ENCODE measurements around the gene ENOX1. TPM values are rescaled to one million over a fixed set of nuclear protein-coding genes. Genes with fewer than 3 reads are reported as not detected.
"Not testable (repeated sequence)": the region's sequence is repeated elsewhere in the genome, so short reads cannot be mapped to it uniquely, and the experiment has no call there.

Gene ENOX1
- polyA plus RNA-seq, 6 donors from 2014 or later: not detected

DNA sequence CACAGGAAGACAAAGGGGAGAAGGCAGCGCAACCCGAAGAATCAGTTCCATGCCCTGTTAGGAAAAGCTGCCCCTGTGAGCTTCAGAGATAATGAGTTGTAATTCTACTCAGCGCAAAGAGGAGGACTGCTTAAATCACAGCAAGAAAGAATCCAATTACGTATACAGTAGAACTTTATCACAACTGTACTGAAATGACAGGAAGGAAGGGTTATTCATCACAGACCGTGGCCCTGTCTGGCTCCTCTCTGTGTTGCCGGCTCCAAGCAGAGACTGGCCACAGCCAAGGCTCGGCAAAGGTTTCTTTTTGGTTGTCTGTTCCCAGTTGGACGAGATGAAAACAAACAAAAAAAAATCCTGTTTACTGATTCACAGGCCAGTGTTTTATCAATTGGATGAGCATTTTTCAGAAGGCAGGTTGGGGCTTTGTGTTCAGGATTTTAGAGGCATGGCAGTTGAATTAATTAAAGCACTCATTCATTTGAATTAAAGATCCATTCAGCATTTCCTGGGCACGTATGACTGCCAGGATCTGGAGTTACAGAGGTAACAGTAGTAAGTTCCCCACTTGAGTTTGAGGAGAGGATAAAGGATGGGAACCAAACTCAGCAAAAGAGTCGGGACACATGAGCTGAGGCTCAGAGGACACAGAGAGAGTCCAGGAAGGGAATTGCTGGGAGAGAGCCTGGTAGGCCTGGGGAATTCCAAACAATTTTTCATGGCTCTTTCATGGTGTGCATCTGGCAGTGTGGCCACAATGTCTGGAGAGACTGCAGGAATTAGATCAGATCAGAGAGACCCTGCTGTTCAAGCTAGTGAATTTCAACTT is 422.3 kb downstream of the ENOX1 start:
- Mint-ChIP-seq H3K27me3 (no peaks in the 10 kb centered on the region), H3K4me1 (peaks cover 0 to 15% (median 0%) of the 10 kb centered on the region in 3 donors), H3K36me3 (no peaks in the 10 kb centered on the region), H3K9me3 (no peaks in the 10 kb centered on the region), H3K27ac (no peak overlapping the region), H3K4me3 (no peak overlapping the region)
- DNase-seq: no peak
- ATAC-seq (ENCODE audit: low read depth in 2 of 2): no peak

DNA sequence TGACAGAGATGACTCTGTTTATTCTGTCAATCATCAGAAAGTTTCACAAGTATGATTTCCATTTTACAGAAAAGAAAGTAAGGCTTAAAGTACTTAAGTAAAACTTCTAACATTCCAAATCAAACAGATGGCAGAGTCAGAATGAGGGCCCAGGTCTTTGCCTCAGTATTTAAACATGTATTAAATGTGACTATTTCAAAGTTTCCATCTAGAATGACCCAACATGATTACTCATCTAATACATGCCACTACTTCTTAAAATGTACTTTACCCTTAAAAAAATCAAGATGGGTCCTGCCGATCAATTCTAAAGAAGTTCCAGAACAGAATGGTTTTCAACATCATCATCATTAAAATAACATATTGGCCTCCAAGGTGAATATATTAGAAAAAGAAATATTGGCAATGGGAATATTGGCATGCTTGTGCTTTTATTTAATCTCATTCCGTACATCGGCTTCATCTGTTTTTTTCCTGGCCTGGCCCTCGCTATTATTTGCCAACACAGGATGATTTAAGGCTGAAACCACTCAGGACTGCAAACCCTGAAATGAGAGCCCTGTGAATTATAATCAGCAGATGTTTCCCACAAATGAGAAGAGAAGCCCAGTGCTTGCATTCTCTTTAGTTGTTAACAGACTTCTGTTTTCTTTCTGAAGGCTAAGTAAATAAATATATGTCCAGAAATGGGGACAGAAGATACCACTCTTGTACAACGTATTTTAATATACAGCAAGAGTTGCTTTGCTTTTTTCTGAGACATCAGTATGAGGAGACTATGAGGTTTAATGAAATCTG is 423.4 kb downstream of the ENOX1 start:
- H3K9me3 Mint-ChIP-seq: no peaks in the 10 kb centered on the region

DNA sequence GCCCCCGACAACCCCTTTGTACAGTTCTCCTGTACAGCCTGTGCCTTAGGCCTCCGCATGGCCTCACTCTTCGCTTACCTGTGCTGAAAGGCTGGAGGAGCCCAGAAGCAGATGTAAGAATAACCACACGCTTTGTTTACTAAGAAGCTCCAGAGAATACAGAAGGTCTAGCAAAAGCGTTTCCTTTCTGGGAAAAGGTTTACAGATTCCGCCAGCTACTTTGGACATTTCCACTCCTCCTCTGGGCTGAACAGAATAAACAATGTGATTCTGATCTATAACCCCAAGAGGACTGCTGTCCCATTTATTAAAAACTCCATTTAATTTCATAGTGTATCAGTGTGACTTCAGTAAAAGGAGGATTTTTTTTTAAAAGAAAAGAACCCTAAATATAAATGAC is 424.2 kb downstream of the ENOX1 start:
- DNase-seq: no peak
- Mint-ChIP-seq H3K27me3 (no peaks in the 10 kb centered on the region), H3K27ac (no peak overlapping the region), H3K4me3 (peak overlapping the region in 1 of 8 donors; percentile 17), H3K36me3 (no peaks in the 10 kb centered on the region), H3K9me3 (no peaks in the 10 kb centered on the region), H3K4me1 (peaks cover 3 to 9% (median 3%) of the 10 kb centered on the region in 3 donors)
- no peak for ATAC-seq (ENCODE audit: low read depth in 2 of 2)

More for the DNA sequence above, 423.4 kb downstream of the ENOX1 start:
- Mint-ChIP-seq H3K27ac (no peak overlapping the region), H3K4me3 (no peak overlapping the region), H3K27me3 (no peaks in the 10 kb centered on the region), H3K4me1 (peaks cover 0 to 10% (median 0%) of the 10 kb centered on the region in 3 donors), H3K36me3 (no peaks in the 10 kb centered on the region)
- no peak for ATAC-seq (ENCODE audit: low read depth in 2 of 2)
- no peak for DNase-seq

DNA sequence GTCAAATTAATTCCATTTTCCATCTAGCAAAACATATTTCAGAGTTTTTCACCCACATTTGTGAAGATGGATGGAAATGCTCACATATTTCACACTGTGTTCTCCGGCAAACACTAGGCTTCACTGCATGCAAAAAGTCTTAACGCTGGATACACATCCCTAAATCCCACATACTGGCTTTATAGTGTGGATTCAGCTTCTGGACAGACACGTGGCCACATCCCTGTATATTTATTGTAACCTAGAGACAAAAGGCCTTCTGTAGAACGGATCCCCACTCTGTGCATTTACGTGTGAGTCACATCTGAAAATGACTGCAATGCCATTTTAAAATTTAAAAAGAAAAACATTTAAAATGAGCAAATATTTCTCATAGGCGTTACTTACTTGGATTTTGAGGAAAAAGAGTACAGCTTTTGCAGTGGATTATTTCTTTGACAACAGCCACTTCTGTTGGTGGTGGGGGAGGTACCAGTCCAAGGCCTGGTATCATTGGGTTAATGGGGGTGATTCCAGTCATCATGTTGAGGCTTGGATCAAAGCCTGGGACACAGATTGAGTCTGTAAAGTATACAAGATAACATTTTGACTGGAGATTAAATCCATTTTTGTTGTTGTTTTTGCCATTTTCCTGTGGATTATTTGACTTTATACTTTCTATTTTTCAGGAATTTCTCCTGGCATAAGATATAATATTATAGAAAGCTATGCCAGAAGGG is 425.7 kb downstream of the ENOX1 start:
- Mint-ChIP-seq H3K4me3 (no peak overlapping the region), H3K27me3 (no peaks in the 10 kb centered on the region), H3K27ac (no peak overlapping the region), H3K4me1 (peaks cover 7 to 17% (median 16%) of the 10 kb centered on the region in 3 donors), H3K9me3 (no peaks in the 10 kb centered on the region), H3K36me3 (no peaks in the 10 kb centered on the region)
- ATAC-seq (ENCODE audit: low read depth in 2 of 2) (no peak), DNase-seq (no peak)

DNA sequence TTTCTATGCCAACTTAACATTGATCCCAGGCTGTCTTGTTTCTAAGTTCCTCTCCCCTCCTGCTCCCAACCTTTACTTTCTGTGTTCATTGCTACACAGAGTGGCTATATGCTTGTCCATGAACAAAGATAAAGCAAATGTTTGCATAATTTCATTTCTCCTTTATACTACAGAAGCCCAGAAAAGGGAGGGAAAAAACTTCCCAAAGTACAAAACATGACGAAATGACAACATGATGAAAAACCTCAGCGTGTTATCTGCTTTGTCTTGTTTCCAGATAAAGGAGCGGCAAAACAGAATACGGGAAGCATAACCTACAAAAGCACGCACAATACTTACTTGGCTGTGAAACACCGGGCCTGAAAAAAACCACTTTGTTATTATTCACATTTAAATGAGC is 426.6 kb downstream of the ENOX1 start:
- no peak overlapping the region for H3K27ac Mint-ChIP-seq
- ATAC-seq (ENCODE audit: low read depth in 2 of 2): no peak

DNA sequence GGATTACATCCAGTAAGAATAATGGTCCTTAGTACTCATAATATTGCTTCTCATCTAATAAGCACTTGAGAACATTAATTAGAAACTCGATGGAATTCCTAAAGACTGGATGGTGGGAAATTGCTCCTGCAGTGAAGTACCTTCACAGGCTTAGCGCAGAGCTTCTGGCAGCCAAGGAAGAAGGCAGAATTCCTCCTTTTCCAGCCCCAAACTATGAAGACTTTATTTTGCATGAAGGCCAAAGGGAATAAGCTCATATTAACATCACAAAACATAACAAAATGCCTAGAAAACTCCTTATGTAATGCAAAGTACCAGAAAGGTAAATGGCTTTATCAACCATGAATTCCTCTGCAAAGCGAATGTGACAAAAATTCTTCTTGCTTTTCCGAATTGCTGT is 427.2 kb downstream of the ENOX1 start:
- DNase-seq: no peak
- Mint-ChIP-seq H3K4me3 (no peak overlapping the region), H3K27me3 (no peaks in the 10 kb centered on the region), H3K9me3 (no peaks in the 10 kb centered on the region), H3K4me1 (peaks cover 7 to 17% (median 16%) of the 10 kb centered on the region in 3 donors), H3K36me3 (no peaks in the 10 kb centered on the region), H3K27ac (no peak overlapping the region)
- ATAC-seq (ENCODE audit: low read depth in 2 of 2): no peak

More for the DNA sequence above, 426.6 kb downstream of the ENOX1 start:
- no peaks in the 10 kb centered on the region for H3K36me3 Mint-ChIP-seq
- H3K27me3 Mint-ChIP-seq: no peaks in the 10 kb centered on the region
- H3K4me1 Mint-ChIP-seq: peaks cover 7 to 17% (median 16%) of the 10 kb centered on the region in 3 donors
- no peak overlapping the region for H3K4me3 Mint-ChIP-seq
- H3K9me3 Mint-ChIP-seq: no peaks in the 10 kb centered on the region
- no peak for DNase-seq

DNA sequence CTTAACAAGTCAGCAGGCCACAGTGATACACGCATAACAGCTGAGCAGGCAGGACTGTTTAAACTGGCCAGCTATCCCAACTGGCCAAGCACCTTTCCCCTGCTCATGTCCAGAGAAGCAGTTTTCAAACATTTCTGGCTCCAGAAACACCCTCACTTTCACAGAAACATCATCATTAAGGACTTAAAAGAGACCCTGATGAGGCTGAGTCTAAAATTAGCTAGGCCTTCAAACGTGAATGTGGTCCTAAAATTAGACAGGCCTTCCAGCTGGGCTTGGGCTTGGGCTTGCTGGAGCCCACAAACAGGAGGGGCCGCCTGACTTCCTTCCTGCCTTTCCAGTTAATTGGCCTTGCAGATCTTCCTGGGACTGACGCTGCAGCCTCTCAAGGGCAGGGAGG is 429.2 kb downstream of the ENOX1 start:
- Mint-ChIP-seq H3K9me3 (no peaks in the 10 kb centered on the region), H3K4me1 (peaks cover 7 to 17% (median 16%) of the 10 kb centered on the region in 3 donors), H3K4me3 (no peak overlapping the region)

GRCh38 chr13:43356567-43356966 is 430.2 kb downstream of the ENOX1 start:
- peak overlapping the region in 2 of 6 donors; percentile 12 to 43 for H3K27ac Mint-ChIP-seq
- peak overlapping the region in 2 of 8 donors; percentile 13 to 21 for H3K4me3 Mint-ChIP-seq
- no peaks in the 10 kb centered on the region for H3K9me3 Mint-ChIP-seq
- H3K27me3 Mint-ChIP-seq: no peaks in the 10 kb centered on the region
- no peaks in the 10 kb centered on the region for H3K36me3 Mint-ChIP-seq
- no peak for DNase-seq
- peaks cover 7 to 17% (median 16%) of the 10 kb centered on the region in 3 donors for H3K4me1 Mint-ChIP-seq
- ATAC-seq (ENCODE audit: low read depth in 2 of 2): no peak

More for the DNA sequence above, 429.2 kb downstream of the ENOX1 start:
- H3K27ac Mint-ChIP-seq: peak overlapping the region in 2 of 6 donors; percentile 40 to 72
- no peak for DNase-seq
- H3K36me3 Mint-ChIP-seq: no peaks in the 10 kb centered on the region
- no peaks in the 10 kb centered on the region for H3K27me3 Mint-ChIP-seq
- no peak for ATAC-seq (ENCODE audit: low read depth in 2 of 2)

DNA sequence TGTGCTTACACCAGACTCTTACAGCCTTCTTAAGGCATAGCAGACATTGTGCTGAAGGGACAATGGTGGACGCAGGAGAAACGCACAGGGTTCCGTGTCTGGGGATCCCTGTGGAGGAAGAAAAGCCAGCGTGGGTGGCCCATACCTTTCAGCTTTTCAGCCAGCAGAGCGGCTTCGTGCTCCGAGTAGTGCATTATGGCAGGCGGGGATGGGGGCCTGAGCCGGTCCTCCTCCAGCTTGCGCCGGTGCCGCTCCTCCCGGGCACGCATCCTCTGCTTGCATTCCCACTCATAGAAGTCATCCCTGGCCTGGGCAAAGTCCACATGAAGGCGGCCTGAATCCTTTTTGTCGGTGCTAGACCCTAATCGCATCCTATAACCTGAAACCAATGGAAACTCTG is 431.0 kb downstream of the ENOX1 start:
- Mint-ChIP-seq H3K4me3 (no peak overlapping the region), H3K27me3 (no peaks in the 10 kb centered on the region), H3K27ac (no peak overlapping the region), H3K9me3 (no peaks in the 10 kb centered on the region), H3K4me1 (peaks cover 7 to 17% (median 16%) of the 10 kb centered on the region in 3 donors), H3K36me3 (no peaks in the 10 kb centered on the region)
- DNase-seq: no peak
- no peak for ATAC-seq (ENCODE audit: low read depth in 2 of 2)

DNA sequence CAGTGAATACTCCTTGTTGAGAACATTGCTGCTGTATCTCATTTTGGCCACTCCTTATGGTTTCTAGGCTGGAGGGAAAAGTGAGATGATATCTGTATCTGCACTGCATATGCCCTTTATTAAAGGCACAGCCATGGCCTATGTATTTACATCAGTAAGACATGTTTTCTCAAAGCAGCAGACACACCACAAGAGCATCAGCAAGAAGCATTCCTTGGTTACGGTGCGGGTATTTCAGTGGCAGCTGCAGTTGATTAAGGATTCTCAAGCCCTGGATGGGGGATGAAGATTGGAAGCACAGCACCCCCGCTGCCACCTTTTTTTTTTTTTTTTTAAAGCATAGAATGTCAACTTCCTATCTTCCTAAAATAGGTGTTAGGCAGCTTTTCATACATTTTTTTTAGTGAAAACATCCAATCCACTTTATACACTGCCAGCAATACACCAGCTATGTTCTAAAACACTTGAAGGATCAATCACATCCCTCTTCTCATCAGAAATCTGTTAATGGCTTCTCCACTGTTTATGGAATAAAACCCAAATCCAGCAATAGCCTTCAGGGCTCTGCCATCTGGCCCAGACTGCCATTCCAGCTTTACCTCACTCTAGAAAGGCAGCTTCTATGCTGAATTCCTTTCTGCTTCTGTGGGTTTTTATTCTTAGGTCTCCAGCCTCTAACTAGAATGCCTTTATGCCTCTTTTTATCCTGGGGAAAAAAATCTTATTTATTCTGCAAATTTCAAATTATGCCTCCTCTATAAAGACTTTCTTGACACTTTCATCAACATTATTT is 432.4 kb downstream of the ENOX1 start:
- ATAC-seq (ENCODE audit: low read depth in 2 of 2) (no peak), DNase-seq (no peak)
- Mint-ChIP-seq H3K4me3 (no peak overlapping the region), H3K36me3 (no peaks in the 10 kb centered on the region), H3K27me3 (peaks cover 0 to 2% (median 0%) of the 10 kb centered on the region in 3 donors), H3K4me1 (peaks cover 7 to 17% (median 16%) of the 10 kb centered on the region in 3 donors), H3K9me3 (no peaks in the 10 kb centered on the region), H3K27ac (no peak overlapping the region)

DNA sequence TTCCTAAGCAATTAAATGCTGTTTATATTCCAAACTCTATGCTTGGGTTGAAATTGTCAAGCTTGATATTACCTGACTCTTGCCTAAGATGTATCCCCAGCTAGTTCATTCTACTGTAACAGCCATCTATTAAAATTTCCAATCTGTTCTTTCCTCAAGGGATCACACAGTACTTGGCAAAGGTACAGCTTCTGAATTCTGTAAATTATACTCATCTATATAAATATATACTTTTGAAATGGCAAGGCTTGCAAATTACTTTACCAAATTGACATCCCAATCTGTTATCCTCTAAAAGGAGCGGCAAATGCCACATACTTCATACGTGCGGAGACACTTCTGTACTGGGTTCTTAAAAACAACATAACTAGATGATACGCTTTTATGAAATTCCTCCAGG is 433.1 kb downstream of the ENOX1 start:
- Mint-ChIP-seq H3K27ac (no peak overlapping the region), H3K4me3 (no peak overlapping the region), H3K36me3 (no peaks in the 10 kb centered on the region), H3K9me3 (no peaks in the 10 kb centered on the region), H3K27me3 (peaks cover 0 to 3% (median 0%) of the 10 kb centered on the region in 3 donors), H3K4me1 (peaks cover 7 to 17% (median 16%) of the 10 kb centered on the region in 3 donors)
- ATAC-seq (ENCODE audit: low read depth in 2 of 2): no peak
- no peak for DNase-seq

DNA sequence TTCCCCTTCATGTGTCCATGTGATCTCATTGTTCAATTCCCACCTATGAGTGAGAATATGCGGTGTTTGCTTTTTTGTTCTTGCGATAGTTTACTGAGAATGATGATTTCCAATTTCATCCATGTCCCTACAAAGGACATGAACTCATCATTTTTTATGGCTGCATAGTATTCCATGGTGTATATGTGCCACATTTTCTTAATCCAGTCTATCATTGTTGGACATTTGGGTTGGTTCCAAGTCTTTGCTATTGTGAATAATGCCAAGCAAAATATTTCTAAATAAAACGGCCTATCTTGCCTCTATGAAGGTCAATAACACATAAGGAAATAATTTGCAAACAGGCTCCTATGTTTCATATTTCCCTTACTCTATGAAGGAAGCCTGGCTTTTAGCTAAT is 435.2 kb downstream of the ENOX1 start:
- not testable (repeated sequence) for DNase-seq; H3K4me1 Mint-ChIP-seq; H3K27me3 Mint-ChIP-seq; H3K36me3 Mint-ChIP-seq; H3K27ac Mint-ChIP-seq; H3K9me3 Mint-ChIP-seq; H3K4me3 Mint-ChIP-seq; ATAC-seq (ENCODE audit: low read depth in 2 of 2)

- no peaks in the 10 kb centered on the region for H3K9me3 Mint-ChIP-seq
- no peak for ATAC-seq (ENCODE audit: low read depth in 2 of 2)
Measured at GRCh38 chr13:43348397-43348796, 438.4 kb downstream of the ENOX1 start.

More at GRCh38 chr13:43348397-43348796, 438.4 kb downstream of the ENOX1 start:
- H3K36me3 Mint-ChIP-seq: no peaks in the 10 kb centered on the region
- peaks cover 0 to 12% (median 0%) of the 10 kb centered on the region in 3 donors for H3K27me3 Mint-ChIP-seq
- H3K4me1 Mint-ChIP-seq: no peaks in the 10 kb centered on the region
- DNase-seq: no peak
- H3K4me3 Mint-ChIP-seq: no peak overlapping the region
- H3K27ac Mint-ChIP-seq: no peak overlapping the region
